ENCODE data around the gene KIRREL1.
A peak's percentile ranks its signal among the peaks of the same experiment; 100 is the strongest.

KIRREL1 gene

DNA sequence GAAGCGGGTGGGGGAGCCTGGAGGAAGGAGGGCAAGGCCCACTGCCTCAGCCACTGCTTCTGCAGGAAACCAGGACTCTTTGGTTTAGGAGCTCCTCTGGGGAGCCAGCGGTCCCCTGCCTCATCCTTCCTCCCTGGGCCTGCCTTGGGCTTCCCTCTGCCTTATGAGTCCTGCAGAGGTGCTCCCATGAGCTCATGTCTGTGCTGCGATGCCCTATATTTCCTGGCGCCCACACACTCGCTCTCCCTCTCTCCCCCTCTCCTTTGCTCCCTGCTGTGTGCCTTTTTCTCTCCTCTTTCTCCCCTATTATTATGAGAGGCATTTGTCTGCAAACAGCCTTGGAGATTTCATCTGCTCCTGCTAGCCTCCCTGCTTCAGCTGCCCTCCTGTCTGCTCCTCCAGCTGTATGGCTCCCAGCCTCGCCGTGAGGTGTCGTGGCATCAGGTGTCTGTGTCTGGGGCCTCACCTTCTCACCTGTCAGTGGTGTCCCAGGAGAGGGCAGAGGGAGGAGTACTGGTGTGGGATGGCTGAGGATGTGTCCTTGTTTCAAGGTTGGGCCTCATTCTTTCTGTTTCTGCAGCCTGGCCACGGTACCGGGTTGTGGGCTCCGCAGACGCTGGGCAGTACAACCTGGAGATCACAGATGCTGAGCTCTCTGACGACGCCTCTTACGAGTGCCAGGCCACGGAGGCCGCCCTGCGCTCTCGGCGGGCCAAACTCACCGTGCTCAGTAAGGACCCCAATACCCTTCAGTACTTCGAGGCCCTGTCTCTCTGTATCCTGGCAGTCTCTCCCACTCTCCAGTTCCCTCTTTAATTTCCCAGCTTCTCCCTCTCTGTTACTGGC is 84.2 kb downstream of the KIRREL1 start:
- no peak for DNase-seq

DNA sequence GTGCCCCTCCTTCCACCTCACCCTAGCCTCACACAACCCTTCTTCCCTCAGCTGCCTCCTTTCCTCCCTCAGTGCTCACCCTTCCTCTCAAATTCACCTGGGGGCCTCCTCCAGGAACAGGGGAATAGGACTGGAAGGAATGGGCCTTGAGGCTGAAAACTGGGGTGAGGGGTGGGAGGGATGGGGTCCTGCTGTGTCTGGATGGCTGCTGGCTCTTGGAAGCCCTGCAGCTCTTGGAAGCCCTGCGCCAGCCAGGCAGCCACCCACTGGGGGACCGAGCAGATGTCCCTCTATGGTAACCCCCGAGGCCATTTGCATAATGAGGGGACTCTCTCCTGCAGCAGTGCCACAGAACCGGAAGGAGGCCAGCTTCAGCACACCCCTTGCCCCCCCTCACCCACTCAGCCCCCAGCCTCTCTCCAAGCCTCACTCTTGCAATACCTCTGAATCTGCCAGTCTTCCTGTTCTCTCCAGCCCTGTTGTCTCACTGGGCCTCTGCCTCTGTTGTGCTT is 85.2 kb downstream of the KIRREL1 start:
- no peak for DNase-seq

DNA sequence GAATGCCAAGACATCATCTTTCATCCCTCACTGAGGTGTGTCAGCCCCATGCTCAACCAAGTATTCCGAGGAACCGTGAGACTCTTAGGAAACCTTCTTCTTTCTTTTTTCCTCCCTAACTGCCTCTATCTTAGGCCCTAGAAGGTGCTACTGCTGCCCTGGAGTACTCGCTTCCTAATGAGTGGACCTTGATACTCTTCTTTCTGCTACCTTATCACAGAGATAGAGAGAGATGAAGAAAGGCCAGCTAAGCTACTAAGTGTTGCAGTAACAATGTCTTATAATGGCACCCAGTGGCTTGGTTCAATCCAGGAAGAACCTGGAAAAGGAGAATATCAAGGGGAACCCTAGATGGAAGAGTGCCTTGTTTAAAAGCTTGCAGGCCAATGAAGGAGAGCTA is 86.6 kb downstream of the KIRREL1 start:
- DNase-seq = no peak

DNA sequence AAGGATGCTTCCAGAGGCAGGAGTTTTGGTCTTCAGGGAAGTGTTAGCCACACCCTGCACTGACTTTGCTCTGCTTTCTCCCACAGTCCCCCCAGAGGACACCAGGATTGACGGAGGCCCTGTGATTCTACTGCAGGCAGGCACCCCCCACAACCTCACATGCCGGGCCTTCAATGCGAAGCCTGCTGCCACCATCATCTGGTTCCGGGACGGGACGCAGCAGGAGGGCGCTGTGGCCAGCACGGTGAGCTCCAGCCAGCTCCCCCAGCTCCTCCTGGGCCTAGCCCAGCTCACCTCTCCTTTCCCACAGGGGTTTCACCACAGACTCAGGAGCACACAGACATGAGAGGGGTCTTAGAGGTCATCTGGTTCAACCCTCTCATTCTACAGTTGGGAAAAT is 90.9 kb downstream of the KIRREL1 start:
- no peak for DNase-seq

DNA sequence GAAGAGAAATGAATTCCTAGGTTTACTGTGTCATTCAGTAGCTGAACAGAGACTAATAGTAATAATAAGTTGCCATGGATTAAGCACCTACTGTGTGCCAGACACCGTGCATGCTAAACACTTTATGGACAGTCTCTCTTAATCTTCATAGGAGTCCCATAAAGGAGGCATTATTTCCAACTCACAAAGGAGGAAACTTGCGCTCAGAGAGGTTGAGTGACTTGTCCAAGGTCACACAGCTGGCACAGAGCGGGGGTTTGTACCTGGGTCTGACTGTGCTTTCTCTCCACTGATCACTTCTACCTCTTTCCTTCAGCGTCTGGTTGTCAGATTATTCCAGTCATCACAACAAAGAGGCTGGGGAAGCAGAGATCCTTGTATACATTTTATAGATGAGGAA is 91.3 kb downstream of the KIRREL1 start:
- DNase-seq = no peak

DNA sequence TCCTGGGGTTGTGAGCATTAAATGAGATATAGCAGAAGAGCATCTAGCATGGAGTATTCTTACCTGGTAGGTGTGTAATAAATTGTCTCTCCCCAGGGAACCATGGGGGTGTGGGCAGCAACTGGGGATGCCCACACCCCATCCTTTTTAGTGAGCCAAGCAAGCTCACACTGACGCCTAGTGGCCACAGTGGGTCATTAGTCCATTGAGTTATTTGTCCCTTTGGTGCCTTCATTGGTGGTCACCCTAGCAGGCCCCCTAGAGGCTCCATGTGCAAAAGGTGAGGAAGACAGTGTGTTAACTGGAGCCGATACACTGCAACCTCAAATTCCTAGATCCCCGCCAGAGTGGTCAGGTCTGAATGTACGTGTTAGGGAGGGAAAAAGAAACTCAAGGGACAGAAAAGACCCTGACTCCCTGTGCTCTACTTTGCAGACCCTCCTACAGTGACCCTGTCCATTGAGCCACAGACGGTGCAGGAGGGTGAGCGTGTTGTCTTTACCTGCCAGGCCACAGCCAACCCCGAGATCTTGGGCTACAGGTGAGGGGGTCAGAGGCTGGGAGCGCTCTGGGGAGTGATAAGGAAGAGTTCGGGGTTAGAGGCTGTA is 94.0 kb downstream of the KIRREL1 start:
- peak in 1 of 2 donors; percentile 76 for DNase-seq

DNA sequence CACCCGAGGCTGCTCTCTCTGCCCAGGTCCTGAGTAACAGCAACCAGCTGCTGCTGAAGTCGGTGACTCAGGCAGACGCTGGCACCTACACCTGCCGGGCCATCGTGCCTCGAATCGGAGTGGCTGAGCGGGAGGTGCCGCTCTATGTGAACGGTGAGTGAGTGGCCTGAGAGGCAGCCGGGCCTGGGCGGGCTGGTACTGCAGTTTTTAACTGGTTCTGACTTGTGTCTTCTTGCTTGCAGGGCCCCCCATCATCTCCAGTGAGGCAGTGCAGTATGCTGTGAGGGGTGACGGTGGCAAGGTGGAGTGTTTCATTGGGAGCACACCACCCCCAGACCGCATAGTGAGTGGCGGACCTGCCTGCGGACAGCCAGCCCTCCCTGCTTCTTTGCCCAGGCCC is 96.0 kb downstream of the KIRREL1 start:
- no peak for DNase-seq

DNA sequence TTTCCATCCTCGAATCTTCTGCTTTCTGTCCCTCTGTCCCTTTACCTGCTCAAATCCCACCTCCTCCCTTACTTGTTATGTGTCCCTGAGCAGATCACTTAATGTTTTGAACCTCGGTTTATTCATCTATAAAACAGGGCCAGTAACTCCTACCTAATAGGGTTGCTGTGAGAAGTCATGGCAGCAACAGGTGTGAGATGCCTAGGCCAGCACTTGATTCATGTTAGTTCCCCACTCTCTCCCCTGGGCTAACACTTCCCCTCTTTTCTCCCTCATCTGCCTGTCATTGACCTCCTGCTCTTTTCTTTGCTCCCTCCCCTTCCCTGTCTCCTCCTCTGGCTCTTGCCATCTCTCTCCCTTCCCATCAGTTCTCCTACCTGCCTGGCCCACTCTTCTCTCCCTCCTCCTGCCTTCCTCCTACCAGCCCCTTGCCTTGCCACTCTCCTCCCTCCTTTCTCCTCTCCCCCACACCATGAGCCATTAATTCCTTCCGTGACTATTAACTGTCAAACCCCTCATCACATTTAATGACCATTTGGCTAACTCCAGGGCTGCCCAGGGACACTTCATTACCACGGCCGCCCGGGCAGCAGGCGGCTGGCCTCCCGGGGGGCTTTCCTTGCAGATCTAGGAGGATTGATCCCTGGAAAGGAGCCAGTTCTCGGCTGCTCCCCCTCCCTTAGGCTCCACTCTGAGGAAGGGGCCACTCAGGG is 96.6 kb downstream of the KIRREL1 start:
- no peak for DNase-seq

DNA sequence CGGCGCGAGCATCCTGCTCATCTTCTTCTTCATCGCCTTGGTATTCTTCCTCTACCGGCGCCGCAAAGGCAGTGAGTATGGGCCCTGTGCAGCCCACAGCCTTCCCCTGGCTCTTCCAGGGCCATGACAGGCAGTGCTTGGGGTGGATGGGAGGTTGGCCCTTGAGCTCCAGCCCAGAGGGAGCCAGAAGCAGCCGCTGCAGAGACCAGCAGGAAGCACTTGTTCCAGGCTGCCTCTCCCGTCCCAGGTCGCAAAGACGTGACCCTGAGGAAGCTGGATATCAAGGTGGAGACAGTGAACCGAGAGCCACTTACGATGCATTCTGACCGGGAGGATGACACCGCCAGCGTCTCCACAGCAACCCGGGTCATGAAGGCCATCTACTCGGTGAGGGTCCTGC is 99.9 kb downstream of the KIRREL1 start:
- DNase-seq = no peak

DNA sequence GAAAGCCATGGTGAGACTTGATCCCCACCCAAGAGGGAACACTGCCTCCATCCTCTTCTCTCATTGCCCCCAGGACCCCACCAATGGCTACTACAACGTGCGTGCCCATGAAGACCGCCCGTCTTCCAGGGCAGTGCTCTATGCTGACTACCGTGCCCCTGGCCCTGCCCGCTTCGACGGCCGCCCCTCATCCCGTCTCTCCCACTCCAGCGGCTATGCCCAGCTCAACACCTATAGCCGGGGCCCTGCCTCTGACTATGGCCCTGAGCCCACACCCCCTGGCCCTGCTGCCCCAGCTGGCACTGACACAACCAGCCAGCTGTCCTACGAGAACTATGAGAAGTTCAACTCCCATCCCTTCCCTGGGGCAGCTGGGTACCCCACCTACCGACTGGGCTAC is 101.1 kb downstream of the KIRREL1 start:
- DNase-seq = no peak

DNA sequence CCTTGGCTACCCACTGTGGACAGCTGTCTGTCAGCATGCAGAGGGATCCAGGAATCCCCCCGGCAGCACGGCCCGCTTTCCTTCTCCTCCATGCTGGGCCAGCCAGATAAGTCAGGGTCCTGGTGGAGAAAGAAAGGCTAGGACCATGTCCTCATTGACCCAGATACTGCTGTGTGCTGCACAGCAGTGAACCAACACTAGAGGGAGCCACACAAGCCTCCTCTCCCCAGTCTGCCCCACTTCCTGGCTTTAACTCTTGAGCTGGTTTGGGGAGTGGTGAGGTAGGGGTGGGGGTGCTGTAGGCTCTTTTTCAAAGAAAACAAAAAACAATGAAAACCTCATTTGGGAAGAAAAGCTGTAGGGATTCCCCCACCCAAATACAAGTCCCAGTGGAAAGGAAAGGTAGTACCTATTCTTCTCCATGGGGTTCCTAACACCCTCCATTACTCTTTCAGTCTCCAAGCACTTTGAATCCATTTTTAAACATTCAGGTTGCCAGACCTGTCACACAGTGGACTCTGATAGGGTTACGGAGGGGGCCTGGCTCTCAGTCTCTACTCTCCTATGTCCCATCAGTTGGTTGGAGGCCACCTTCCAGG is 102.4 kb downstream of the KIRREL1 start:
- peak in 1 of 2 donors; percentile 40 for DNase-seq

DNA sequence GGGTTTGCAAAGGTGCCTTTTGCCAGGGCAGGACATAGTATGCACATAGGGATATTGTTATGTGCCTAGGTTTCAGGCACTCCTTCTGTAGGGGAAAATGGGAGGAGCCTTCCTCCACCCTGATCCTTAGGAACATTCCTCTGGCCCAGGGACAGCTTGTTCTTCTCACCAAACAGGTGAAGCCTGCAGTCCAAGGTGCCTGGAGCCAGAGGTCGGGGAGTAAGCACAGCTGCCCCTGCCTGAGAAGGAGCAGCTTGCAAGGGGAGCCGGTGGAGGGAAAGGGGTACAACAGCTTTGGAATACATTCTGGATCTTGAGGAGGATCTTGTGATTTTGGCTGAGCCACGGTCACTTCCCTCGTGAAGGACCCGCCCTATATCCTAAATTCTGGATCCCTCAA is 104.8 kb downstream of the KIRREL1 start:
- no peak for DNase-seq

DNA sequence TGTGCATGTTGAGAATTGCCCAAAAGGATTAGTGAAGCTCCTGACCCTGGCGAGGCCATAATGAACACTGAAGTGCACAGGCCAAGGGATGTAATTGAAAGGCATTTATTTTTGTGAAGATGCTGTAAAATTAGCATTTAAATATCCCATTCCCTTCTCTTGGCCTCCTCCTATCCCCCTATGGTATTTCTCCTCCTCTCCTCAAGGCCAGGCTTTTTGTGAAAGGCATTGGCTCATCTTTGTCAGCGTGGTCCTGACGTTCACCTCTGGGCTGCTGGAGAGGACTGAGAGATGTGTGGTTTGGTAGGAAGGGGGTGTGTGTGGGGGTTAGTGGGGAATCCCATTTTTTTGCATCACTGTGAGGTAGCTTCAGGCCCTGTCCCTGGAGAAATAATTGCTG is 105.7 kb downstream of the KIRREL1 start:
- DNase-seq = no peak

DNA sequence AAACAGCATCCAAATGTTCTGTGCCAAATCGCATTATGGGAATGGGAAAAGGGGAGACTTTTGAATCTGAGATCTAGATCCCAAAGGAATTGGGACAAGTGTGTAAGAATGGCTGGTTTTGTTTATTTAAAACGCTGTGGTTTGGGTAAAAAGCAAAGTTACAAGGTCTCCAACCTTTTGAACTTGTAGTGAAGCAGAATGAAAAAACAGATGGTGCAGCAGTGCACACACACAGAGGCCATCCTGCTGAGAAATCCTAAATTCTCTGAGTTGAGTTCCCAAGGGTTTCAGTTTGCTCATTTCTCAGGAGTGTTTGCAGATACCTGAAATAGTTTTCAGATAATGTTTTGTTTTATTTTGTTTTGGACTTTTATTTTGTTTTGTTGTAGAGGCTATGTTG is 107.1 kb downstream of the KIRREL1 start:
- no peak for DNase-seq

DNA sequence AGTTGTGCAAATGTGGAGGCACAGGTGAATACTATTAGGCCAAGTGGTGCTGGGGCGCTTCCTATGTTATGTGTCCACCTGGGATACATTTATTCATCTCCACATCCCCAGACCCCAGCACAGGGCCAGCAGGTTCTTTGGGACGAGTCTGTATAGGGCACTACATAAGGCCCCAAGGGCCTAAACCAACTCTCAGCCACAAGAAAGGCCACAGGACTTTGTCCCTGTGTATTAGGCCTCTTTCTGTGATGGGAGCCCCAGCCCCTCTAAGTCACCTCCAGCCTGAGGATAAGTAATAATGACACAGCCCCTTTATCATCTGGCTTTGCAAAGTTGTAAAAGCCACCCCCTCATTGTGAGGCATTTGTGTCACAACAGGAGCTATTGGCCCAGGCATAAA is 108.0 kb downstream of the KIRREL1 start:
- DNase-seq = no peak

DNA sequence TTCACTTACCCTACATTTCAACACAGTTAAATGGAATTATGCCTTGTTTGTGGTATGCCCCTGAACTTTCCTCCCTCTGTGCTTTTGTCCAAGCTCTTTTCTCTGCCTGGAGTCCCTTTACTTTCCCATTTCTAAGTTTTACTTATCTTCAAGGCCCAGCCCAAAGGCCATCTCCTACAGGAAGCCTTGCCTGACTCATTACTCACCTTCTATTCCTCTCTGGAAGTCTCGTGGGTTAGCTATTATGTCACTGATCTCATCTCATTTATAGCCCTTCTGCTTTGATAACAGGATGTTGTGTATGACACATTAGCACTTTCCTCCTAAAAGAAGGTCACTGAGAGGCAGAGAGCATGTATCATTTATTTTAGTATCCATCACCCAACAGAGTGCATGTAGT is 108.5 kb downstream of the KIRREL1 start:
- DNase-seq = no peak

DNA sequence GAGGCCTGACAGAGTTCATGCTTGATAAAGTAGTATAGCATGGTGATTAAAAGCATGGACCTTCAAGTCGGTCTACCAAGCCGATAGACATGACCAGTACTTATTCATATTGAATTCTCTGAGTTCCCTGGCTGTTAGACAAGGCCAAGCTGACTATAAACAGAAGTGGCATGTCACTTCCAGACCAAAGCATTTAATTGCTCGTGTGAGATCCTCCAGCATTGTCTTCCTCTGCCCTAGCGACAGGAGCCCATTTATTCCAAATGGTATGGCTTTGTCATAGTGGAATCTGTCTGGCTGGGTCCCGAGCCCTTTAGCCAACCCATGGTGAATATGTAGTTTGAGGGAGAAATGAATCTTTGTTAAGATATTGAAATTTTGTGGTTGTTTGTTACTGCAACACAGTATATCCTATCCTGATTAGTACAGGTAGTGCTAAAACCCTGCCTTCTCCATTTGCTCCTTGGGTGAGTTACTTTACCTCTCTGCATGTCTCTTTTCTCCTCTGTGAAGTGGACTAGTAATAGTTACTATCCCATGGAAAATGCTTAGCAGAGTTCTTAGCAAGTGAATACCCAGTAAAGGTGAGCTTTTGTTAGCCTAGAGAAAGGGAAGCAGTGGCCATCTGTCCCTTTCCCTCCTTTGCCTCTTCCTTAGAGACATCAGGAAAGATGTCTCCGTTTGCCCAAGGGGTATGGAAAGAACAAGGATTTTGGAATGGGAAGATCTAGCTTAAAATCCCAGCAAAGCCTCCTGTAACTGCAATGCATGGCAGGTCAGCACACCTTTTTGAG is 109.6 kb downstream of the KIRREL1 start:
- DNase-seq = no peak

DNA sequence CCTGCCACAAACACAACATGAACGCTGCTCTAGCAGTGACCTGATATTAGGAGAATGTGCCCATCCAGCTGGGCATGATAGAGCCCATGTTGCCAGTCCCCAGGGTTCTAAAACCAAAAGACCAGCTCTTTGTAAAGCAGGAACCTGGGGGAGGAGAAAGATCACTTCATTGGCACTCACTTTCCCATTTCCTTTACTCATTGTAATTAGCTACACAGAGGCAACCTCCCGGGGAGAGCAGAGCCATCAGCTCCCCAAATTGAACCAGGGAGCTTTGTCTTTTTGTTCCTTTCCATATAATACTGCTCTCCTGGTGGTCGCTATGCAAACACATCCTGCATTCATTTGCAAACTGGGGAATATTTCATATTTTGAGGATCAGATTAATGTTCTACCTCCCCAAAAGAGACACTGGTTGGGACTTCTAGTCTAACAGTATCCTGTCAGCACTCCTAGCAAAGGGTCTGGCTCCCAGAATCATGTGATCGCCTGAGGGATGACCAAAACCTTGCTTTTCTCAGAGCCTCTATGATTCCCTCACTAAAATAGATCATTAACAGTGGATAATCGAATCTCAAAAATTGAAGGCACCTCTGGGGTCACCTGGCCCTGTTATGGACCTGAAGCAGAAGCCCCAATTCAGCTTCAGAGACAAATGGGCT is 110.5 kb downstream of the KIRREL1 start:
- no peak for DNase-seq

DNA sequence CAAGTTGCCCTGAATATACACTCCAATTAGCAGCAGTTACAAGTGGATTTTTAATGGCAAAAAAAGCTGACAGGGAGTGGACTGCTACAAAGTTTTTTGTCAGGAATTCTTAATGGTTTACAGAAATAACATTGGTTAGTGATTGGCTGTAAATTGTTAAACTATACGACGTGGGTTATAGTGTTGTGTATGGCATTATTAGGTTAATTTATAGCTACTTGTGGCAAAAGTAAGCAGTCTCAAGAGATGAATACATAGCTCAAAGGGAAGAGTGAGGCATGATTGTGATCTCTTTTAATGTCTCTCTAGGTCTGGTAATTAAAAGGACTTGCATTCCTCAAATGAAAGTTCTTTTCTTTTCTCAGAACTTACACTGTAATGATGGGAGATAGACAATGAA is 111.4 kb downstream of the KIRREL1 start:
- no peak for DNase-seq

DNA sequence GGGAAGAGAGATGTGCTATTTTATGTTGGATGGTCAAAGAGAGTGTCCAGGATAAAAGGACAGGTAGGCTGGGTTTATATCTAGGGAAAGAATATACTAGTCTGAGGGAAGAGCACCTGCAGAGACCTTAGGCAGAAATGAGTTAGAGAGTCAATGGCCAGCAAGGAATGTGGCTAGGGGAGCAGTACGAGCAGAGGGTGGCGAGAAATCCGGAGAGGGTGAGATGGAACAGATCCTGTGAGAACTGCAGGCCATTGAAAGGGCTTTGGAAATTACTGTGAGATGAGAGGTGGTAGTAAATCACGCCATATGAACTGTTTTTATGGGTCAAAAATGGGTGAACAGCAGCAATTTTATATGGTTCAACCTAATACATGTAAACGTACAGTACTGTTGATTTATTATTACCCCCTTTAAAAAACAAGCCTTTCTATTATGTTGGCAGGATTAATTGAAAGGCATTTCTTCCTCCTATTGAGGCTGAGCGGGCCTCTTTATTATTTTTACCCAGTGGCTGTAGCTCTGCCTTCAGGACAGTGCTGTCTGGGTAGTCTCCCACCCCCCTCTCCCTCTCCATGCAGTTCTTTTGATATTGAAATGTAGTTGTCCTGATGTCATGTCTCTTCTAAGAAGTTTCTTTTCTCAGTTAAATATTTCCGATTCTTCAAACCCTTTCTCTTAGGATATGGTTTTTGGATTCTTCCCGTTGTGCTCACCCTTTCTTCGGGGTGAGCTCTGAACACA is 112.1 kb downstream of the KIRREL1 start:
- no peak for DNase-seq

DNA sequence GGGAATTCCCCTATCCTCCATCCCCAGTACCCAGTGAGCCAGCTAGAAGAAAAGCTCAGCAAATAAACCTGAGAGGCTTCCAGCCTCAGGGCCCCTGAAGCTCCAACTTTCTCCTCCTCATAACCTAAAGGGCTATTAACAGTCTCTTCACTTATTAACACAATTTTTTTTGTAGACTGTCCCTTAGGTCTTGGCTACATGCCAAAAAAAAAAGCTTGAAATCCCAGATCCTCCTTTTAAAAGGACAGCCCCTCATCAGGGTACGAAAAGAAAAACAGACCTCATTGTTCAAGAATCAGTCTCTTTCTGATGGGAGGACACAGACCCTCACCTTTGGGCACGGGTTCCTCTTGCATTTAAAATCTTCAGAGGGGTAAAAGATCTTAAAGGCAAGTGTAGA is 114.5 kb downstream of the KIRREL1 start:
- DNase-seq = no peak

All from bone marrow (tissue), 2 donors.